AG04450 (cell line): ENCODE measurements around the gene RPL3. TPM values are rescaled to one million over a fixed set of nuclear protein-coding genes. Genes with fewer than 3 reads are reported as not detected.

Experiments
- CTCF ChIA-PET: fragments of 300-600, 350-600 bp; formaldehyde crosslinking; extraction: SDS; loops from one replicate; lab custom pipeline; 2022; ENCODE audit warnings: antibody characterized with exemption, inconsistent platforms; lab: Charles Lee
- POLR2A ChIA-PET: fragments of 350-600 bp; formaldehyde crosslinking; extraction: SDS; loops from one replicate; lab custom pipeline; 2021; ENCODE audit warnings: antibody characterized with exemption, inconsistent platforms; lab: Yijun Ruan, JAX
- DNase-seq: peaks from one replicate; pipeline ENCODE4 v3.0.0-alpha.2; 2011; ENCODE audit warnings: low read depth, low spot score
- H3K27ac ChIP-seq: one replicate; pipeline ENCODE4 v1.5.1; 2012; ENCODE audit warnings: low read depth, low read length, control low read depth
- H3K27me3 ChIP-seq: one replicate; pipeline ENCODE4 v1.6.0; 2012; ENCODE audit warnings: low read length; ENCODE audit not compliant: control insufficient read depth, insufficient read depth
- H3K4me3 ChIP-seq: 2 replicates; pipeline ENCODE4 v1.5.1; 2011; ENCODE audit warnings: mild to moderate bottlenecking, low read depth, low read length, control low read depth
- H3K9me3 ChIP-seq: 2 replicates; pipeline ENCODE4 v1.5.1; 2012; ENCODE audit warnings: low read length; ENCODE audit not compliant: control insufficient read depth, insufficient read depth
- polyA plus RNA-seq: library from polyadenylated mRNA; depleted of rRNA; stranded (reverse); fragments of >200 nt; gene quantifications from 2 replicates; pipeline ENCODE4 v1.2.3, GENCODE V29; 2011
- TF ChIP-seq, protein P1 (sequence below): IDR thresholded peaks from 2 replicates; pipeline ENCODE4 v1.5.1; 2011; ENCODE audit warnings: low read depth, low read length, control low read depth, inconsistent platforms

The RPL3 gene
- polyA plus RNA-seq, 1 experiment: 3,445 TPM

DNA sequence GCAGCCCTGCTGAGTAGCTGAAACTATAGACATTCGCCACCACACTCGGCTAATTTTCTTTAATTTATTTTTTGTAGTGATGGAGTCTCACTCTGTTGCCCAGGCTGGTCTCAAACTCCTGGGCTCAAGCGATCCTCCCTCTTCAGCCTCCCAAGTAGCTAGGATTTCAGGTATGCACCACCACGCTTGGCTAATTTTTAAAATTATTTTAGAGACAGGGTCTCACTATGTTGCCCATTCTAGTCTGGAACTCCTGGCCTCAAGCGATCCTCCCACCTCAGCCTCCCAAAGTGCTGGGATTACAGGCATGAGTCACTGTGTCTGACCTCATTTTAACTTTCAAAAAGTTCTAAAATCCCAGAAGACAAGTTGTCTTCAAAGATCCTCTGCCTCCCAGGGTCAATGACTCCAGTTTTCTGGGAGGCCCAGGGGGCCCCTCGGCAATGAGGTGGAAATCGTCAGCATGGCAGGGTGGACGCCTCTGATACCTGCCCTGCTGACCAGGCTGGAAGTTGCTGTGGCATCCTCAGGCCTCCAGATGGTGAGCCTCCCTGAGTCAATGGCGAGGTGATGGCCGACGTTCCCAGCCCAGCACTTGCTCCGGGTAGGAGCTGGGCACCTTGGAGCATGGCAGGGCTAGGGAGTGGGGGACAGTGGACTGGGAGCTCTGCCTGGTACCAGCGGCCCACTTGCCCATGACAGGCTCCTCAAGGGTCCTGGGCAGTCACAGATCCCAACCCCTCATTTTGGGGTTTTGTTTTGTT lies 31.1 kb downstream of the RPL3 start:
- peaks cover 16% of the 10 kb centered on the region for H3K9me3 ChIP-seq
- DNase-seq: no peak
- POLR2A ChIA-PET: no interaction called here
- H3K27me3 ChIP-seq: no peaks in the 10 kb centered on the region
- no peak overlapping the region for H3K27ac ChIP-seq
- H3K4me3 ChIP-seq: no peak overlapping the region
- CTCF ChIA-PET: no interaction called here
- TF ChIP-seq, protein P1, sequence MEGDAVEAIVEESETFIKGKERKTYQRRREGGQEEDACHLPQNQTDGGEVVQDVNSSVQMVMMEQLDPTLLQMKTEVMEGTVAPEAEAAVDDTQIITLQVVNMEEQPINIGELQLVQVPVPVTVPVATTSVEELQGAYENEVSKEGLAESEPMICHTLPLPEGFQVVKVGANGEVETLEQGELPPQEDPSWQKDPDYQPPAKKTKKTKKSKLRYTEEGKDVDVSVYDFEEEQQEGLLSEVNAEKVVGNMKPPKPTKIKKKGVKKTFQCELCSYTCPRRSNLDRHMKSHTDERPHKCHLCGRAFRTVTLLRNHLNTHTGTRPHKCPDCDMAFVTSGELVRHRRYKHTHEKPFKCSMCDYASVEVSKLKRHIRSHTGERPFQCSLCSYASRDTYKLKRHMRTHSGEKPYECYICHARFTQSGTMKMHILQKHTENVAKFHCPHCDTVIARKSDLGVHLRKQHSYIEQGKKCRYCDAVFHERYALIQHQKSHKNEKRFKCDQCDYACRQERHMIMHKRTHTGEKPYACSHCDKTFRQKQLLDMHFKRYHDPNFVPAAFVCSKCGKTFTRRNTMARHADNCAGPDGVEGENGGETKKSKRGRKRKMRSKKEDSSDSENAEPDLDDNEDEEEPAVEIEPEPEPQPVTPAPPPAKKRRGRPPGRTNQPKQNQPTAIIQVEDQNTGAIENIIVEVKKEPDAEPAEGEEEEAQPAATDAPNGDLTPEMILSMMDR: no peak

DNA sequence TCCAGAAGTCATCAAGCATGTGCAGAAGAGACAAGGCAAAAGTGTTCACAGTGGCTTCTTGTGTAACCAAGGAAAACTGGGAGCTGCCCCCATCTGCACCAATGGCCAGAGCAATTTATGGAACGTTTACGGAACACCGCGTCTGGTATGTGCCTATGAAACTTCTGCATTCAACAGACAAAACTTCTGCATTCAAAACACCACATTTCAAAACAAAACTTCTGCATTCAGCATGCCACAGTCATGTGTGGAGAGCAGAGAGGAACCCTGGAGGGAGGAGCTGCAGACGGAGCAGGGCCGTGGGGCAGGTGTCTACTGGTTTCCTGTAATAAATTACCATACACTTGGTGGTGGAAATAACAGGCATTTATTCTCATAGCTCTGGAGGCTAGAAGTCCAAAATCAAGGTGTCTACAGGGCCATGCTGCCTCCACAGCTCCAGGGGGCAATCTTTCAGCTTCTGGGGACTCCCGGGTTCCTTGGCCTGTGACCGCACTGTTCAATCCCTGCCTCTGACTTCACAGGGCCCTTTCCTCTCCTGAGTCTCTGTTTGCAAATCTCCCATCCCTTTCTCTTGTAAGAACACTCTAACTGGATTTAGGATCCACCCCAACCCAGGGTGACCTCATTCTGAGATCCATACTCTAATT lies 32.2 kb downstream of the RPL3 start:
- peaks cover 16% of the 10 kb centered on the region for H3K9me3 ChIP-seq
- CTCF ChIA-PET: interaction anchor here (0.5 kb wide), 1 partner anchor 17 kb away, joined by 3 read pairs; no protein-coding TSS in a partner anchor
- no peak overlapping the region for H3K27ac ChIP-seq
- DNase-seq: no peak
- POLR2A ChIA-PET: interaction anchor here (0.5 to 1.2 kb wide), 2 partner anchors 32 to 46 kb away, joined by 4 to 5 read pairs; no protein-coding TSS in a partner anchor
- no peak overlapping the region for H3K4me3 ChIP-seq
- no peaks in the 10 kb centered on the region for H3K27me3 ChIP-seq
- TF ChIP-seq, protein P1: no peak

- Histone ChIP-seq H3K9me3 (peaks cover 16% of the 10 kb centered on the region), H3K27me3 (no peaks in the 10 kb centered on the region), H3K27ac (no peak overlapping the region), H3K4me3 (no peak overlapping the region)
- CTCF ChIA-PET: no interaction called here
- TF ChIP-seq, protein P1: no peak
- POLR2A ChIA-PET: interaction anchor here (1.1 kb wide), 1 partner anchor 26 kb away, joined by 4 read pairs; no protein-coding TSS in a partner anchor
- no peak for DNase-seq
Measured at GRCh38 chr22:39284983-39285382, 34.4 kb downstream of the RPL3 start.

DNA sequence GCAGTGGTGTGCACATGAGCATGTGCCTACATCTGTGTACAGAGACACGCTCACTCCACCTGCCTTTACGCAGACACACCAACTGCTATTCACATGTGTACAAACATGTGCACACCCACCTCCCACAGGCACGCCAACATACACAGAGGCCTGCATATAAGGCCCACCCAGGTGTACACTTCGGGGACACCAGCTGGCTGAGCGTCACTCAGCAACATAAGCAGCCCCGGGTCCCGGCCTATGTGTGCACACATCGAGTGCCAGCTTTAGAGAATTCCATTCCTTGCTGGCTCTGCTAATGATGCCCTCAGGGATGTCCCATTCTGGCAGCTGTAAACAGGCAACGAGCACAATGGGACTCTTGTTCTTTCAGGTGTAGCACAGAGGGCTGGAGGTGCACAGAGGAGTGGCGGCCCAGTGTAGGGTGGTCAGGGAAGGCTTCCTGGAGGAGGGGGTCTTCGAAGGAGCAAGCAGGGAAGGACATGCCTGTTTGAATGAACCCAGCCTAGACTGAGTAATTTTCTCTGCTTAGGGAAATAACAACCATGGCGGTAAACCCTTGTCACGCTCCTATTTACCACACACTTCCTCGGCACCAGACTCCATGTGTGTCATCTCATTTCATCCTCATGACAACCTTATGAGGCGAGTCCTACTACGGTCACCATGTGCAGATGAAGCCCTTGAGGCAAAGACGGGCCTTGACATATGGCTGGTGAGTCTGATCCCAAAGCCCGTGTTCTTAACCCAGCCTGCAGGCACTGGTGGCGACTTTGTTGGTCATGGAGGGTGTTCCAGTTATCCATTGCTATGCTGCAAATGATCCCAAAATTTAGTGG lies 35.1 kb downstream of the RPL3 start:
- no peak overlapping the region for H3K27ac ChIP-seq
- peaks cover 16% of the 10 kb centered on the region for H3K9me3 ChIP-seq
- H3K27me3 ChIP-seq: no peaks in the 10 kb centered on the region
- no peak overlapping the region for H3K4me3 ChIP-seq
- ChIA-PET POLR2A (interaction anchor here (0.6 to 1.1 kb wide), 2 partner anchors 27 to 240 kb away, joined by 3 to 4 read pairs; no protein-coding TSS in a partner anchor), CTCF (no interaction called here)
- TF ChIP-seq, protein P1: no peak
- DNase-seq: no peak
